Naive thymus-derived CD8-positive, alpha-beta T cell (primary cell): Measurements from ENCODE around the gene PTGR2. TPM values are rescaled to one million over a fixed set of nuclear protein-coding genes. Genes with fewer than 3 reads are reported as not detected.
"Not testable (repeated sequence)": the region's sequence is repeated elsewhere in the genome, so short reads cannot be mapped to it uniquely, and the experiment has no call there.

Experiments used
- ATAC-seq, 2 donors: fragments of 150-1000 bp; cut with Tn5 transposase in 1 of 2; sonication (Bioruptor Pico), chemical (Tn5 transposase) in 1 of 2; 1 replicate in 1 of 2; 2 replicates in 1 of 2; pipeline ENCODE4 v1.10.0; 2021; ENCODE audit warnings: mild to moderate bottlenecking in 2 of 2, moderate library complexity in 2 of 2
- POLR2A ChIA-PET: fragments of 350-600 bp; sonication (Branson Sonifier 250); formaldehyde crosslinking; loops from one replicate; lab custom pipeline; 2021; ENCODE audit warnings: antibody characterized with exemption; lab: Charles Lee
- DNase-seq, 10 donors: peaks; one replicate each; pipeline versions ENCODE4 v3.0.0 to v3.0.0-alpha.2; 2020 to 2022
- H3K27ac Mint-ChIP-seq, 10 donors: one replicate each; pipeline ENCODE4 v1.8.0; 2020 to 2022; ENCODE audit warnings: mild to moderate bottlenecking in 10 of 10, mixed read lengths in 10 of 10, moderate library complexity in 4 of 10, inconsistent platforms in 1 of 10
- H3K27me3 Mint-ChIP-seq, 5 donors: one replicate each; pipeline ENCODE4 v1.8.0; 2021 to 2022; ENCODE audit warnings: mixed read lengths in 5 of 5
- H3K36me3 Mint-ChIP-seq, 3 donors: one replicate each; pipeline ENCODE4 v1.8.0; 2020 to 2022; ENCODE audit warnings: mixed read lengths in 3 of 3, mild to moderate bottlenecking in 2 of 3, inconsistent platforms in 1 of 3
- H3K4me1 Mint-ChIP-seq, 4 donors: one replicate each; pipeline ENCODE4 v1.8.0; 2021 to 2022; ENCODE audit warnings: mixed read lengths in 4 of 4
- H3K4me3 Mint-ChIP-seq, 10 donors: one replicate each; pipeline ENCODE4 v1.8.0; 2020 to 2022; ENCODE audit warnings: mild to moderate bottlenecking in 10 of 10, mixed read lengths in 10 of 10, moderate library complexity in 6 of 10, inconsistent platforms in 1 of 10
- H3K9me3 Mint-ChIP-seq, 9 donors: one replicate each; pipeline ENCODE4 v1.8.0; 2020 to 2022; ENCODE audit warnings: mixed read lengths in 9 of 9, mild to moderate bottlenecking in 3 of 9, inconsistent platforms in 1 of 9, moderate library complexity in 1 of 9
- polyA plus RNA-seq, 3 donors: library from polyadenylated mRNA; unstranded; fragments of 300-500 nt; fragmentation: Illumina TruSeq; gene quantifications; one replicate each; pipeline ENCODE4 v1.2.3, GENCODE V29; 2021
- total RNA-seq, 8 experiments: library from RNA in 2 of 8; stranded (reverse) in 2 of 8; gene quantifications; one replicate each; pipeline ENCODE4 v1.2.3 and lab custom pipeline; 2021 to 2026

The PTGR2 gene
- total and polyA plus RNA-seq, 5 experiments from 2014 or later: 4.4 to 9.4 (median 5.9) TPM

DNA sequence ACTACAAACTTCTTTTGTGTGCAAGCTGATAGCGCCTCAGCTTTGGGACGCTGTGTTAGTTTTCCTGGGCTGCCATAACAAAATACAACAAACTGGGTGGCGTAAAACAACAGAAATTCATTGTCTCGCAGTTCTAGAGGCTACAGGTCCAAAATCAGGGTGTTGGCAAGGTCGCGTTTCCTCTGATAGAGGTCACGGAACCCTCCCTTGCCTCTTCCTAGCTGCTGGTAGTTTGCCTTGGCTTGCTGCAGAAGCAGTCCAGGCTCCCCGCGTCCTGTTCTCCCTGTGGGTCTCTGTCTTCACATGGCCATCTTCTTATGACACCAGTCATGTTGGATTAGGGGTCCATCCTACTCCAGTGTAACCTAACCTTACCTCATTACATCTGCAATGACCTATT lies 32.8 kb upstream of the PTGR2 start:
- POLR2A ChIA-PET: interaction anchor here (0.7 kb wide), 1 partner anchor 60 kb away, joined by 5 read pairs; no protein-coding TSS in a partner anchor
- H3K27me3 Mint-ChIP-seq: no peaks in the 10 kb centered on the region
- no peaks in the 10 kb centered on the region for H3K36me3 Mint-ChIP-seq
- H3K27ac Mint-ChIP-seq: no peak overlapping the region
- peaks cover 0 to 3% (median under 1%) of the 10 kb centered on the region in 4 donors for H3K4me1 Mint-ChIP-seq
- DNase-seq: no peak
- no peak overlapping the region for H3K4me3 Mint-ChIP-seq
- H3K9me3 Mint-ChIP-seq: no peaks in the 10 kb centered on the region
- ATAC-seq: no peak

DNA sequence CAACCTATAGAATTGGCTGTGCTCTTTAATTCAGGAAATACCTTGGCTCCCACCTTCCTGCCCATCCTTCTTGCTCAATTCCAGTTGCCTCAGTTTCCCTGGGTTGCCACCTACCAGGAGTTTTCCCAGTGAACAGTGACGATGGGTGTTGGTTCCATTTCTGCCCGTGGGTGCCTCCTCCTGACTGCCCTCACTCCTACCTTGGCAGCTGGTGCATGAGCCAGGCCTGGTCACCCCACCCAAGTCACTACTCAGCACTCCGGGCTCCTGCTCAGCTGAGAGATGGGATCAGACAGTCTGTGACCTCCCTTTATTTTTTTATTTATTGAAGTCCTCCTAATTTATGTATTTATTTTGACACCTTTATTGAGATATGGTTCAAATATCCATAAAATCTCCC lies 31.0 kb upstream of the PTGR2 start:
- H3K4me1 Mint-ChIP-seq: peaks cover 0 to 3% (median 3%) of the 10 kb centered on the region in 4 donors
- H3K36me3 Mint-ChIP-seq: no peaks in the 10 kb centered on the region
- H3K4me3 Mint-ChIP-seq: no peak overlapping the region
- DNase-seq (no peak), ATAC-seq (no peak)
- POLR2A ChIA-PET: no interaction called here
- no peaks in the 10 kb centered on the region for H3K9me3 Mint-ChIP-seq
- no peaks in the 10 kb centered on the region for H3K27me3 Mint-ChIP-seq
- H3K27ac Mint-ChIP-seq: peak overlapping the region in 1 of 10 donors; percentile 35

DNA sequence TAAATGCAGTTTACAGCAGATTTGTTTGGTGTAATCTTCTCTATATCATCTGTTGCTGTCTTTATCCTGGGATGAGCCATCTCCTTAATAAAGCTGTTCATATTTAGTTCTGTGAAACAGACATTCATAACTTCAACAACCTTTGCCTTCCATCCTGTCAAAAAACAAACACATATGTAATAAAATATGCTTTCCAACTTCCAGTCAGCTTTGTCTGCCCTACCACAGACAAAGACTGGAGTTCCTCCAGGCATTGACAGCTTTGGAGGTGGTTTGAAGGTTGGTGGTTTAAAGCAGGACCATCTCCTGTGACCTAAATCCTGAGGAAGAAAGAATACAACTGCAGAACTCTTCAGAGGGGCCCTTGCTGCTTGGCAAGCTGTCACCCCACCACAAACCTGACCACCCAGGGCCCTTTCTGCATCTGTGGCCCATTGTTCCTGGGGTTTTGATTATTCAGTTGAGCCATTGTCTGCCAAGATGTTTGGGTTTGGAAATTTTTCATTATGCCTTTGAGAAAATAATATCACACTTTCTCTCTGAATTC lies 28.2 kb upstream of the PTGR2 start:
- no peaks in the 10 kb centered on the region for H3K9me3 Mint-ChIP-seq
- H3K36me3 Mint-ChIP-seq: no peaks in the 10 kb centered on the region
- DNase-seq (no peak), ATAC-seq (no peak)
- H3K4me1 Mint-ChIP-seq: peaks cover 0 to 3% (median 1%) of the 10 kb centered on the region in 4 donors
- no peak overlapping the region for H3K4me3 Mint-ChIP-seq
- no peaks in the 10 kb centered on the region for H3K27me3 Mint-ChIP-seq
- H3K27ac Mint-ChIP-seq: no peak overlapping the region
- POLR2A ChIA-PET: interaction anchor here (1.3 to 4.8 kb wide), 2 partner anchors 36 to 94 kb away, joined by 4 to 18 read pairs; no protein-coding TSS in a partner anchor

DNA sequence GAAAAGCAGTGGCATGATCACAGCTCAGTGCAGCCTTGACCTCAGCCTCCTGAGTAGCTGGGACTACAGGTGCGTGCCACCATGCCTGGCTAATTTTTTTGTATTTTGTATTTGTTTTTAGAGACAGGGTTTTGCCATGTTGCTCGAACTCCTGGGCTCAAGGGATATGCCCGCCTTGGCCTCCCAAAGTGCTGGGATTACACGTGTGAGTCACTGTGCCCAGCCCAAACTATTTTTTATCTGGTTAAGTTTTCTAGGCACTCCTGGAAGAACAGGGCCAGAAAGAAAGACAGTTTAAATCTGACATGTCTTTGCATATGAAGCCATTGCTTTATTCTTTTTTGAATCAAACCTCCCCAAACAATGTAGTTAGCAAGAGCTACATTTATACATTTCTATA lies 27.5 kb upstream of the PTGR2 start:
- Mint-ChIP-seq H3K4me1 (peaks cover 0 to 3% (median 1%) of the 10 kb centered on the region in 4 donors), H3K4me3 (no peak overlapping the region), H3K36me3 (no peaks in the 10 kb centered on the region), H3K9me3 (no peaks in the 10 kb centered on the region), H3K27ac (no peak overlapping the region), H3K27me3 (no peaks in the 10 kb centered on the region)
- ATAC-seq (no peak), DNase-seq (no peak)
- POLR2A ChIA-PET: interaction anchor here (3.1 to 4.8 kb wide), 2 partner anchors 37 to 65 kb away, joined by 13 to 18 read pairs; a partner anchor contains a TSS

DNA sequence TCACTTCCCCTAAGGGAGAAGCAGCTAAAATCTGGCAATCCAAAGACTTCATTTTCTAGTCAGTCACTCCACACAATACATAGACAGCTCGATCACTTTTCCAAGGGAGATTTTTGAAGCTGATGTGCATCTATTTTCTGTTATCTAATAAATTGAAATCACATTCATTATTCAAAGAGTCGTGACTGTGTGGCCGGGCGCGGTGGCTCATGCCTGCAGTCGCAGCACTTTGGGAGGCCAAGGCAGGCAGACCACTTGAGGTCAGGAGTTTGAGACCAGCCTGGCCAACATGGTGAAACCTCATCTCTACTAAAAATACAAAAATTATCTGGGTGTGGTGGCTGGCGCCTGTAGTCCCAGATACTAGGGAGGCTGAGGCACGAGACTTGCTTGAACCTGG lies 27.1 kb upstream of the PTGR2 start:
- no peak for DNase-seq
- Mint-ChIP-seq H3K36me3 (no peaks in the 10 kb centered on the region), H3K27ac (no peak overlapping the region), H3K9me3 (no peaks in the 10 kb centered on the region), H3K27me3 (no peaks in the 10 kb centered on the region), H3K4me1 (peaks cover 0 to 3% (median 1%) of the 10 kb centered on the region in 4 donors), H3K4me3 (no peak overlapping the region)
- no peak for ATAC-seq
- POLR2A ChIA-PET: interaction anchor here (0.6 to 4.8 kb wide), 4 partner anchors 38 to 161 kb away, joined by 3 to 18 read pairs (median 8); a partner anchor contains a TSS

DNA sequence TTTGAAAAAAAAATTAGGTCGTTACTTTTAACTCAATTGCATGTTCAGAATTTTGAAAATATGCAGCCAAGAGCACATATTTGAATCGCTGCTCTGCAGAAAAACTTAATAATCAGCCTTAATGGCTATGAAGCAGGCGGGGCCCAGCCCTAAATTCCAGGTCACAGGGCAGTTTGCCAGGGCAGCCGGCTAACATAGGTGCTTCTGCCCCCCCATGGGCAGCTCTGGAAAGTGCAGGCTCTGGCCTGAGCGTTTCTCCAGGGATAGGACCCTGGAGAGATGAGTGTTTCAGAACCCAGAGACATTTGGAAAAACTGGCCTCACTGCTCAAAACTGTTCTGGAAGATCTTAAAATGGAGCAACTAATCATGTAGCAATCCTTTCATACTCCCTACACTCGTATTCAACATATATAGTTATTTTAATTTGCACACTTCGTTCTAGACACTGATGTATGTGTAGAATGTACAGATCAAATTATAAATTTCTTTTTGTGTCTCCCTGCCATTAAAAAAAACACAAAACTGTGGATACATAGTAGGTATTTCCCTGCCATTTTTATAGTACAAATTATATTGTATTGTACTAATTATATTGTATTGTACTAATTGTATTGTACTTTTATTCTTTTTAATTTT lies 26.0 kb upstream of the PTGR2 start:
- no peaks in the 10 kb centered on the region for H3K9me3 Mint-ChIP-seq
- peak overlapping the region in 1 of 10 donors; percentile 52 for H3K27ac Mint-ChIP-seq
- peaks cover 0 to 9% (median 2%) of the 10 kb centered on the region in 4 donors for H3K4me1 Mint-ChIP-seq
- H3K27me3 Mint-ChIP-seq: no peaks in the 10 kb centered on the region
- H3K36me3 Mint-ChIP-seq: no peaks in the 10 kb centered on the region
- POLR2A ChIA-PET: interaction anchor here (1.0 to 4.8 kb wide), 5 partner anchors 39 to 97 kb away, joined by 3 to 18 read pairs (median 6); a partner anchor contains a TSS
- no peak overlapping the region for H3K4me3 Mint-ChIP-seq
- DNase-seq: peak; percentile 60 to 88 (median 71)
- ATAC-seq: peak; percentile 97 to 99

DNA sequence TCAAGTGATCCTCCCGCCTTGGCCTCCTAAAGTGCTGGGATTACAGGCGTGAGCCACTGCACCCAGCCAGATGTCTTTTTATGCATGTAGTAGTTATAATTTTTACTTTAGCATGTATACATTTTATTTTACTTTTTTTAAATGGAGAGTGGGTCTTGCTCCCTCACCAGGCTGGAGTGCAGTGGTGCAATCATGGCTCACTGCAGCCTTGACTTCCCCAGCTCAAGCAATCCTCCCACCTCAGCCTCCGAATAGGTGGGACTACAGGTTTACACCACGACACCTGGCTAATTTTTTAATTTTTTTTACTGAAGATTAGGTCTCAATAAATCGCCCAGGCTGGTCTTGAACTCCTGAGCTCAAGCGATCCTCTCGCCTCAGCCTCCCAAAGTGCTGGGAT lies 24.4 kb upstream of the PTGR2 start:
- H3K27me3 Mint-ChIP-seq, POLR2A ChIA-PET, H3K4me1 Mint-ChIP-seq, H3K27ac Mint-ChIP-seq, H3K9me3 Mint-ChIP-seq, H3K4me3 Mint-ChIP-seq, DNase-seq, ATAC-seq, H3K36me3 Mint-ChIP-seq: not testable (repeated sequence)

DNA sequence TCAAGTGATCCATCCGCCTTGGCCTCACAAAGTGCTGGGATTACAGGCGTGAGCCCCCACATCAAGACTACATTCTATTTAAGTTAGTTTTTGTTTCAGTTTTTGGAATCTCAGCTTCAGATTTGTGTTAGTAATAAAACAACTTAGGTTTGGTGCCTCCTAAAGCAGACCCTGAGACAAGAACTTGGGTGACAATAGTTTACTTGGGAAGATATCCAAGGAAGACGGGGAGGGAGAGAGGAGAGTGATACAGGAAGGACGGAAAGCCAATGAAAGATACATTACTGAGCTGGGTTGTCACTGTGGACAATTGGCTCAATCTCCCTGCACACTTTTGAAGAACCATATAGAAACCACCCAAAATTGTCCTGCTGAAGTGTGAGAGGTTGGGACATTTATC lies 22.6 kb upstream of the PTGR2 start:
- DNase-seq (no peak), ATAC-seq (no peak)
- no peaks in the 10 kb centered on the region for H3K9me3 Mint-ChIP-seq
- H3K27me3 Mint-ChIP-seq: no peaks in the 10 kb centered on the region
- H3K27ac Mint-ChIP-seq: no peak overlapping the region
- no peak overlapping the region for H3K4me3 Mint-ChIP-seq
- H3K36me3 Mint-ChIP-seq: no peaks in the 10 kb centered on the region
- POLR2A ChIA-PET: interaction anchor here (1.0 kb wide), 1 partner anchor 76 kb away, joined by 3 read pairs; no protein-coding TSS in a partner anchor
- peaks cover 0 to 9% (median 2%) of the 10 kb centered on the region in 4 donors for H3K4me1 Mint-ChIP-seq

DNA sequence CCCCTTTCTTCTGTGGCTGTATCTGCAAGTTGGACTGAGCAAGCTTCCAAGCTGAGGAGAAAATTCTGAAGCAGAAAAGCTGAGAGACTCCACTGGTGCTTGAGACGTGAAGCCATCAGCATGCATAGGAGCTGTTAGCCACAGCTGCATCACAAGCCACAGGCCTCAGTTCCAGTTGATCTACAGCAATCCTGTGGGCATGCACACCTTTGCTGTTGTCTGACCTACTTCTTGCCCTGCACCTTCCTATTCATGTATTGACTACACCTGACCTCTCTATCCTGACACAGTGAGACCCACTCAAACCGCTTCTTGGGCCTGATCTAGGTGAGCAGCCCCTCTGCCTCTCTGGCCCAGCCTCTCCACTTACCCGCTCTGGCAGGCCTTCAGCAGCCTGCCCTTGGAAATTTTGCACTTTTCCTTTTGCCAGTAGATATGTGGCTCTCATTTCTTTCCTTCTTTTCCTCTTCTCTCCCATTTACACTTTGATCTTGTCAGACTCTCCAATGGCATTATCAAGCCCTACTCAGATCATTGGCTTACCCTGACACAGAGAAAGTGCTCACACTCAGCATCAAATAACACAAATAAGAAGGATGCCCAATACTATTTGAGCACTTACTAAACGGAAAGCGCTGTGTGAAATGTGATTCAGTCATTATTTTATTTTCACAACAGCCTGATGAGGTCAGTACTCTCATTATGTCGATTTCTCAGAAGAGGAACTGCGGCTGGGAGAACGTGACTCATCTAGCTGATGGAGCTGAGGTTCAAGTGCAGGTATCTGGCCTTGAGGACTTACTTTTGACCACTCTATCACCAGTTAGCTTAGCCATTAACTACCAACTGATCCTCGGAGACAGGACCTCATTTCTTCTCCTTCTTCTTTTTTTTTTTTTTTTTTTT lies 21.9 kb upstream of the PTGR2 start:
- Mint-ChIP-seq H3K4me1 (peaks cover 0 to 9% (median 2%) of the 10 kb centered on the region in 4 donors), H3K36me3 (no peaks in the 10 kb centered on the region), H3K9me3 (no peaks in the 10 kb centered on the region), H3K27ac (no peak overlapping the region), H3K27me3 (no peaks in the 10 kb centered on the region), H3K4me3 (no peak overlapping the region)
- DNase-seq: no peak
- no peak for ATAC-seq
- POLR2A ChIA-PET: interaction anchor here (1.0 kb wide), 1 partner anchor 77 kb away, joined by 3 read pairs; no protein-coding TSS in a partner anchor

DNA sequence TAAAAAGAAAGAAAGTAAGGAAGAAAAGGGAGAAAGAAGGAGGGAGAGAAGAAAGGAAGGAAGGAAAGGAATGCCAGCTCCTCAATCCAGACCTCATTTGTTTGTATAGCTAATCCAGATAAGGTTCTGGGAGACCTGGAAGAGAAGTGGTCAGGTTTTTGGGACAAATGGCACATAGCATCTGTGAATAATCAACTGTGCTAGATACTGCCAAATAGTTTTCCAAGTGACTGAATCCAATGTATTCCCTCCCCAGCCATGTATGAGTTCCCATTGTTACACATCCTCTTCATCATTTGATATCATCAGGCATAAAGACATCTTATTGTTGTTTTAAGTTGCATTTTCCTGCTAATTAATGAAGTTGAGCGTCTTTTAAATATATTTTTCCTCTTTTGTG lies 18.6 kb upstream of the PTGR2 start:
- POLR2A ChIA-PET: no interaction called here

DNA sequence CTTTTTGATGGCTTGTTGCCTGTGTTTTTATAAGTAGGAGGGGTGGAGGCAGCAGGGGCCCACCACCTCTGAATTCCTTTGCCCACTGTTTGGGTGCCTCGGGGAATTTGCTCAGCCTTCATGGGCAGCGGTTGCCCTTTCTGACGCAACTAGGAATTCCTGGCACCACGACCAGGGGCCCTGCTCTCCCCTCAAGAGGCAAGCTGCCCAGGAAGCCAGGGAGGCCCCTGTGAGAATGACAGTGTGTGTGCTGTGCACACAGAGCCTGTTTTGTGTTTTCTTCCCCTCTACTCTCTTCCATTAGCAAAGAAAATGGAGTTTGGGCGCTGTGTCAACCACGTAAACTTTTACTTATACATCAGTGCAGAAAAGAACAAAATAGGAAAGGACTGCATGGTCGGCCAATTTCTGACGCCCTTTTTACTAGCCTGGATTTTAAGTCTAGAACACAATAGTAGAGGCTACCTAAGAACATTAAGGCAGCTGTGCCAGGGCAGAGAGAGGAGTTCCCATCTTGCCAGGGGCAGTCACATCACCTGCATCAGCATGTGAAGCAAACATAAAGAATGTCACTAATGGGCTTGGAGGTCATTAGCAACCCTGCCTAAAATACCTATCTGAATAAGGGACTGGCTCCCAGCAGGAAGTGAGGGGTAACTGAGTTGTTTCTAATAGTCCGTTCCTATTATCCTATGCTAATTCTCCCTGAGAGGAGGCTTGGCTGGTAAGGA lies 17.9 kb upstream of the PTGR2 start:
- peaks cover 0 to 6% (median under 1%) of the 10 kb centered on the region in 4 donors for H3K4me1 Mint-ChIP-seq
- no peak for DNase-seq
- H3K27me3 Mint-ChIP-seq: no peaks in the 10 kb centered on the region
- no peaks in the 10 kb centered on the region for H3K36me3 Mint-ChIP-seq
- H3K27ac Mint-ChIP-seq: no peak overlapping the region
- POLR2A ChIA-PET: no interaction called here
- H3K4me3 Mint-ChIP-seq: no peak overlapping the region
- no peak for ATAC-seq
- H3K9me3 Mint-ChIP-seq: no peaks in the 10 kb centered on the region

More for the DNA sequence above, 18.6 kb upstream of the PTGR2 start:
- peaks cover 0 to 6% (median under 1%) of the 10 kb centered on the region in 4 donors for H3K4me1 Mint-ChIP-seq
- no peaks in the 10 kb centered on the region for H3K27me3 Mint-ChIP-seq
- H3K9me3 Mint-ChIP-seq: no peaks in the 10 kb centered on the region
- no peaks in the 10 kb centered on the region for H3K36me3 Mint-ChIP-seq
- no peak for DNase-seq
- ATAC-seq: no peak
- H3K4me3 Mint-ChIP-seq: no peak overlapping the region
- H3K27ac Mint-ChIP-seq: peak overlapping the region in 1 of 10 donors; percentile 74

DNA sequence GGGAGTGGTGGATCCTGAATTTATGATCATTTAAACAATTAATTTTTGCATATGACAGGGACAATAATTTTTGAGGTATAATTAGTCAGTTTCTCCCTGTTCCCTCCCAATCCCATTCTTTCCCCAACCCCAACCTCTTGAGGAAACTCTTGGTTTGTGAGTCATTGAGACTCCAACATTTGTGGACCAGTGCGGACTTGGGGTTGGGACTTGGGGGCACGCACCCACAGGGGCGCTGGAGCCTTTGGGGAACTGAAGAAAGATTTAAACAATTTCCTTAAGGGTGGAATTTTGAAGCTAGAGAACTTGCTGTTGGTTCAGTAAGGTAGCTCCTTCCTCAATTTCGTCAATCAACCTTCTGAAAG lies 17.4 kb upstream of the PTGR2 start:
- H3K4me1 Mint-ChIP-seq: peaks cover 0 to 6% (median under 1%) of the 10 kb centered on the region in 4 donors
- H3K27ac Mint-ChIP-seq: no peak overlapping the region
- POLR2A ChIA-PET: no interaction called here

More for the DNA sequence above, 17.4 kb upstream of the PTGR2 start:
- Mint-ChIP-seq H3K9me3 (no peaks in the 10 kb centered on the region), H3K27me3 (no peaks in the 10 kb centered on the region), H3K4me3 (no peak overlapping the region), H3K36me3 (no peaks in the 10 kb centered on the region)
- DNase-seq: no peak
- ATAC-seq: no peak
